H7 (cell line): ENCODE measurements around the gene PPFIBP2. TPM values are rescaled to one million over a fixed set of nuclear protein-coding genes. Genes with fewer than 3 reads are reported as not detected.

ENCODE experiments used
- DNase-seq: peaks from one replicate; pipeline ENCODE4 v3.0.0; 2012
- H3K27me3 ChIP-seq: 2 replicates; pipeline ENCODE4 v1.6.0; 2011; ENCODE audit warnings: mild to moderate bottlenecking, low read length; ENCODE audit not compliant: control insufficient read depth, insufficient read depth
- H3K36me3 ChIP-seq: replicated peaks from 2 replicates; pipeline ENCODE4 v1.5.1; 2011; ENCODE audit warnings: low read length; ENCODE audit not compliant: control insufficient read depth, insufficient read depth
- H3K4me3 ChIP-seq: 2 replicates; pipeline ENCODE4 v1.5.1; 2011; ENCODE audit warnings: low read depth, mild to moderate bottlenecking, control low read depth, low read length, moderate library complexity; ENCODE audit not compliant: insufficient read depth
- total RNA-seq: library from RNA; depleted of rRNA; stranded (reverse); fragments of >200 nt; shearing (Covaris generic); gene quantifications from 2 replicates; pipeline ENCODE4 v1.2.3, GENCODE V29; 2014

The PPFIBP2 gene
- total RNA-seq, 1 experiment from 2014 or later, result 9.4 TPM

- Histone ChIP-seq H3K36me3 (no peaks in the 10 kb centered on the region), H3K27me3 (no peaks in the 10 kb centered on the region), H3K4me3 (no peak overlapping the region)
- no peak for DNase-seq
These were observed 67.3 kb downstream of the PPFIBP2 start for GRCh38 chr11:7581021-7581590.

- Histone ChIP-seq H3K27me3 (no peaks in the 10 kb centered on the region), H3K4me3 (no peak overlapping the region), H3K36me3 (no peaks in the 10 kb centered on the region)
- no peak for DNase-seq
These were observed 68.7 kb downstream of the PPFIBP2 start for GRCh38 chr11:7582338-7582985.

- no peak for DNase-seq
- H3K27me3 ChIP-seq, result no peaks in the 10 kb centered on the region
- no peaks in the 10 kb centered on the region for H3K36me3 ChIP-seq
- no peak overlapping the region for H3K4me3 ChIP-seq
These were observed 69.4 kb downstream of the PPFIBP2 start for GRCh38 chr11:7583248-7583647.

GRCh38 chr11:7584910-7585309, 71.1 kb downstream of the PPFIBP2 start:
- Histone ChIP-seq H3K27me3 (no peaks in the 10 kb centered on the region), H3K36me3 (no peaks in the 10 kb centered on the region), H3K4me3 (no peak overlapping the region)
- no peak for DNase-seq

- H3K27me3 ChIP-seq, result no peaks in the 10 kb centered on the region
- no peaks in the 10 kb centered on the region for H3K36me3 ChIP-seq
- no peak for DNase-seq
- no peak overlapping the region for H3K4me3 ChIP-seq
These were observed 72.0 kb downstream of the PPFIBP2 start for GRCh38 chr11:7585816-7586215.

GRCh38 chr11:7586376-7586775, 72.6 kb downstream of the PPFIBP2 start:
- Histone ChIP-seq H3K4me3 (no peak overlapping the region), H3K27me3 (no peaks in the 10 kb centered on the region), H3K36me3 (no peaks in the 10 kb centered on the region)
- no peak for DNase-seq

- no peak for DNase-seq
- no peak overlapping the region for H3K4me3 ChIP-seq
- H3K27me3 ChIP-seq, result no peaks in the 10 kb centered on the region
- H3K36me3 ChIP-seq, result no peaks in the 10 kb centered on the region
These were observed 73.9 kb downstream of the PPFIBP2 start for GRCh38 chr11:7587712-7588111.

GRCh38 chr11:7589861-7590260, 76.1 kb downstream of the PPFIBP2 start:
- Histone ChIP-seq H3K36me3 (no peaks in the 10 kb centered on the region), H3K27me3 (no peaks in the 10 kb centered on the region), H3K4me3 (no peak overlapping the region)
- no peak for DNase-seq

GRCh38 chr11:7590529-7590928, 76.7 kb downstream of the PPFIBP2 start:
- H3K27me3 ChIP-seq, result no peaks in the 10 kb centered on the region
- no peak overlapping the region for H3K4me3 ChIP-seq
- DNase-seq, result no peak
- no peaks in the 10 kb centered on the region for H3K36me3 ChIP-seq

- no peaks in the 10 kb centered on the region for H3K27me3 ChIP-seq
- H3K36me3 ChIP-seq, result no peaks in the 10 kb centered on the region
- DNase-seq, result no peak
- no peak overlapping the region for H3K4me3 ChIP-seq
These were observed 77.5 kb downstream of the PPFIBP2 start for GRCh38 chr11:7591107-7591894.

GRCh38 chr11:7591987-7592386, 78.2 kb downstream of the PPFIBP2 start:
- Histone ChIP-seq H3K27me3 (no peaks in the 10 kb centered on the region), H3K36me3 (no peaks in the 10 kb centered on the region), H3K4me3 (no peak overlapping the region)
- no peak for DNase-seq

- no peaks in the 10 kb centered on the region for H3K27me3 ChIP-seq
- no peaks in the 10 kb centered on the region for H3K36me3 ChIP-seq
- no peak for DNase-seq
- H3K4me3 ChIP-seq, result no peak overlapping the region
These were observed 78.9 kb downstream of the PPFIBP2 start for GRCh38 chr11:7592711-7593110.

GRCh38 chr11:7593481-7593880, 79.7 kb downstream of the PPFIBP2 start:
- Histone ChIP-seq H3K4me3 (no peak overlapping the region), H3K27me3 (no peaks in the 10 kb centered on the region), H3K36me3 (no peaks in the 10 kb centered on the region)
- no peak for DNase-seq

- Histone ChIP-seq H3K36me3 (no peaks in the 10 kb centered on the region), H3K27me3 (no peaks in the 10 kb centered on the region), H3K4me3 (no peak overlapping the region)
- peak; percentile 69 for DNase-seq
These were observed 81.4 kb downstream of the PPFIBP2 start for GRCh38 chr11:7595016-7595866.
